Measurements from ENCODE around the gene IPO7. TPM values are rescaled to one million over a fixed set of nuclear protein-coding genes. Genes with fewer than 3 reads are reported as not detected.

The IPO7 gene
- total and polyA plus RNA-seq, 2 of the 13 experiments (the other 11 are each of a cell fraction or from before 2014, with no cell fraction given) = 59.4 to 98.4 TPM

GRCh38 chr11:9461063-9461759 lies 76.8 kb downstream of the IPO7 start (continued):
- TF ChIP-seq, protein P1, sequence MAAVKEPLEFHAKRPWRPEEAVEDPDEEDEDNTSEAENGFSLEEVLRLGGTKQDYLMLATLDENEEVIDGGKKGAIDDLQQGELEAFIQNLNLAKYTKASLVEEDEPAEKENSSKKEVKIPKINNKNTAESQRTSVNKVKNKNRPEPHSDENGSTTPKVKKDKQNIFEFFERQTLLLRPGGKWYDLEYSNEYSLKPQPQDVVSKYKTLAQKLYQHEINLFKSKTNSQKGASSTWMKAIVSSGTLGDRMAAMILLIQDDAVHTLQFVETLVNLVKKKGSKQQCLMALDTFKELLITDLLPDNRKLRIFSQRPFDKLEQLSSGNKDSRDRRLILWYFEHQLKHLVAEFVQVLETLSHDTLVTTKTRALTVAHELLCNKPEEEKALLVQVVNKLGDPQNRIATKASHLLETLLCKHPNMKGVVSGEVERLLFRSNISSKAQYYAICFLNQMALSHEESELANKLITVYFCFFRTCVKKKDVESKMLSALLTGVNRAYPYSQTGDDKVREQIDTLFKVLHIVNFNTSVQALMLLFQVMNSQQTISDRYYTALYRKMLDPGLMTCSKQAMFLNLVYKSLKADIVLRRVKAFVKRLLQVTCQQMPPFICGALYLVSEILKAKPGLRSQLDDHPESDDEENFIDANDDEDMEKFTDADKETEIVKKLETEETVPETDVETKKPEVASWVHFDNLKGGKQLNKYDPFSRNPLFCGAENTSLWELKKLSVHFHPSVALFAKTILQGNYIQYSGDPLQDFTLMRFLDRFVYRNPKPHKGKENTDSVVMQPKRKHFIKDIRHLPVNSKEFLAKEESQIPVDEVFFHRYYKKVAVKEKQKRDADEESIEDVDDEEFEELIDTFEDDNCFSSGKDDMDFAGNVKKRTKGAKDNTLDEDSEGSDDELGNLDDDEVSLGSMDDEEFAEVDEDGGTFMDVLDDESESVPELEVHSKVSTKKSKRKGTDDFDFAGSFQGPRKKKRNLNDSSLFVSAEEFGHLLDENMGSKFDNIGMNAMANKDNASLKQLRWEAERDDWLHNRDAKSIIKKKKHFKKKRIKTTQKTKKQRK (IDR thresholded peaks at IDR 0.05; ENCODE audit: low read length) = no peak
- TF ChIP-seq PHF20 (CRISPR knock-in tag; IDR thresholded peaks at IDR 0.05) = no peak; the same call in 1 of the 2 replicates
- no peak for TF ChIP-seq JDP2 (CRISPR knock-in tag; IDR thresholded peaks at IDR 0.05; ENCODE audit: borderline replicate concordance)
- TF ChIP-seq ZNF160 (CRISPR knock-in tag; IDR thresholded peaks at IDR 0.05) = no peak
- peak; percentile 49; the same call in 1 of the 2 replicates for TF ChIP-seq ZNF615 (CRISPR knock-in tag; IDR thresholded peaks at IDR 0.05; ENCODE audit: borderline replicate concordance)
- peak; percentile 75; the same call in 1 of the 2 replicates for TF ChIP-seq ZNF572 (CRISPR knock-in tag; IDR thresholded peaks at IDR 0.05)
- TF ChIP-seq, protein P2, sequence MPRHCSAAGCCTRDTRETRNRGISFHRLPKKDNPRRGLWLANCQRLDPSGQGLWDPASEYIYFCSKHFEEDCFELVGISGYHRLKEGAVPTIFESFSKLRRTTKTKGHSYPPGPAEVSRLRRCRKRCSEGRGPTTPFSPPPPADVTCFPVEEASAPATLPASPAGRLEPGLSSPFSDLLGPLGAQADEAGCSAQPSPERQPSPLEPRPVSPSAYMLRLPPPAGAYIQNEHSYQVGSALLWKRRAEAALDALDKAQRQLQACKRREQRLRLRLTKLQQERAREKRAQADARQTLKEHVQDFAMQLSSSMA (CRISPR knock-in tag; IDR thresholded peaks at IDR 0.05) = no peak
- TF ChIP-seq KAT2B (IDR thresholded peaks at IDR 0.05; ENCODE audit: borderline replicate concordance, low read depth, low read length) = no peak
- peak; percentile 47 for TF ChIP-seq MYC (CRISPR knock-in tag; IDR thresholded peaks at IDR 0.05; ENCODE audit: borderline replicate concordance)
- TF ChIP-seq CHD4 (IDR thresholded peaks at IDR 0.05; ENCODE audit: borderline replicate concordance, low read length) = no peak
- no peak for TF ChIP-seq THYN1 (CRISPR knock-in tag; IDR thresholded peaks at IDR 0.05; ENCODE audit: borderline replicate concordance, low read depth)
- TF ChIP-seq, protein P3, sequence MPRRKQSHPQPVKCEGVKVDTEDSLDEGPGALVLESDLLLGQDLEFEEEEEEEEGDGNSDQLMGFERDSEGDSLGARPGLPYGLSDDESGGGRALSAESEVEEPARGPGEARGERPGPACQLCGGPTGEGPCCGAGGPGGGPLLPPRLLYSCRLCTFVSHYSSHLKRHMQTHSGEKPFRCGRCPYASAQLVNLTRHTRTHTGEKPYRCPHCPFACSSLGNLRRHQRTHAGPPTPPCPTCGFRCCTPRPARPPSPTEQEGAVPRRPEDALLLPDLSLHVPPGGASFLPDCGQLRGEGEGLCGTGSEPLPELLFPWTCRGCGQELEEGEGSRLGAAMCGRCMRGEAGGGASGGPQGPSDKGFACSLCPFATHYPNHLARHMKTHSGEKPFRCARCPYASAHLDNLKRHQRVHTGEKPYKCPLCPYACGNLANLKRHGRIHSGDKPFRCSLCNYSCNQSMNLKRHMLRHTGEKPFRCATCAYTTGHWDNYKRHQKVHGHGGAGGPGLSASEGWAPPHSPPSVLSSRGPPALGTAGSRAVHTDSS (CRISPR knock-in tag; conservative IDR thresholded peaks at IDR 0.05) = no peak
- no peak for TF ChIP-seq HMG20B (CRISPR knock-in tag; conservative IDR thresholded peaks at IDR 0.05)
- peak; percentile 18; the same call in 1 of the 2 replicates for TF ChIP-seq REPIN1 (CRISPR knock-in tag; IDR thresholded peaks at IDR 0.05; ENCODE audit: borderline replicate concordance, low read depth)
- no peak for TF ChIP-seq GATA4 (IDR thresholded peaks at IDR 0.05; ENCODE audit: borderline replicate concordance, low read depth)
- TF ChIP-seq PRDM10 (CRISPR knock-in tag; IDR thresholded peaks at IDR 0.05; ENCODE audit: low read depth) = no peak
- TF ChIP-seq ZNF441 (CRISPR knock-in tag; IDR thresholded peaks at IDR 0.05; ENCODE audit: borderline replicate concordance) = no peak; the same call in 1 of the 2 replicates
- no peak for TF ChIP-seq NFKBIZ (CRISPR knock-in tag; IDR thresholded peaks at IDR 0.05)
- TF ChIP-seq ZNF205 (CRISPR knock-in tag; IDR thresholded peaks at IDR 0.05) = no peak
- no peak for TF ChIP-seq IRX3 (CRISPR knock-in tag; IDR thresholded peaks at IDR 0.05; ENCODE audit: borderline replicate concordance, low read depth)
- no peak for TF ChIP-seq ZNF547 (CRISPR knock-in tag; IDR thresholded peaks at IDR 0.05)

Measured in HepG2 (cell line).